Calu3 (cell line): ENCODE measurements around the gene CCP110. TPM values are rescaled to one million over a fixed set of nuclear protein-coding genes. Genes with fewer than 3 reads are reported as not detected.

Experiments used
- BruUV-seq: library from RNA; stranded (reverse); fragments of 400-500 nt; replicated peaks from 2 replicates; lab custom pipeline; 2021; lab: Mats Ljungman, UMichigan
- CTCF ChIA-PET: fragments of 300-600 bp; sonication (Branson Sonifier 250); formaldehyde crosslinking; loops from one replicate; lab custom pipeline; 2022; ENCODE audit warnings: antibody characterized with exemption; lab: Charles Lee
- DNase-seq: peaks from one replicate; pipeline ENCODE4 v3.0.0; 2022
- H3K27ac Mint-ChIP-seq: one replicate; pipeline ENCODE4 v1.8.0; 2022; ENCODE audit warnings: mixed read lengths; ENCODE audit not compliant: unreplicated experiment
- H3K27me3 Mint-ChIP-seq: one replicate; pipeline ENCODE4 v1.8.0; 2022; ENCODE audit warnings: mixed read lengths; ENCODE audit not compliant: unreplicated experiment
- H3K36me3 Mint-ChIP-seq: one replicate; pipeline ENCODE4 v1.8.0; 2022; ENCODE audit warnings: mild to moderate bottlenecking, moderate library complexity, mixed read lengths; ENCODE audit not compliant: insufficient read depth, unreplicated experiment
- H3K4me1 Mint-ChIP-seq: one replicate; pipeline ENCODE4 v1.8.0; 2022; ENCODE audit warnings: mild to moderate bottlenecking, low read depth, mixed read lengths; ENCODE audit not compliant: unreplicated experiment
- H3K4me3 Mint-ChIP-seq: one replicate; pipeline ENCODE4 v1.8.0; 2022; ENCODE audit warnings: mild to moderate bottlenecking, low read depth, moderate library complexity, mixed read lengths; ENCODE audit not compliant: unreplicated experiment
- H3K9me3 Mint-ChIP-seq: one replicate; pipeline ENCODE4 v1.8.0; 2022; ENCODE audit warnings: low read depth, mixed read lengths; ENCODE audit not compliant: unreplicated experiment
- intact Hi-C: fragments of 100-400 bp; cut with micrococcal nuclease; formaldehyde crosslinking; loops from one replicate; pipeline ENCODE4 v1.10.0; 2022; ENCODE audit not compliant: unreplicated experiment
- total RNA-seq: library from RNA; stranded (reverse); gene quantifications from 2 replicates; pipeline ENCODE4 v1.2.3, GENCODE V29; 2022
- TF ChIP-seq, protein P1 (sequence below): fragments of 200-600 bp; IDR thresholded peaks from one replicate; pipeline ENCODE4 v1.8.0; 2022; ENCODE audit warnings: antibody characterized with exemption; ENCODE audit not compliant: unreplicated experiment

Gene CCP110
- total RNA-seq, 1 experiment from 2014 or later = 34.4 TPM

DNA sequence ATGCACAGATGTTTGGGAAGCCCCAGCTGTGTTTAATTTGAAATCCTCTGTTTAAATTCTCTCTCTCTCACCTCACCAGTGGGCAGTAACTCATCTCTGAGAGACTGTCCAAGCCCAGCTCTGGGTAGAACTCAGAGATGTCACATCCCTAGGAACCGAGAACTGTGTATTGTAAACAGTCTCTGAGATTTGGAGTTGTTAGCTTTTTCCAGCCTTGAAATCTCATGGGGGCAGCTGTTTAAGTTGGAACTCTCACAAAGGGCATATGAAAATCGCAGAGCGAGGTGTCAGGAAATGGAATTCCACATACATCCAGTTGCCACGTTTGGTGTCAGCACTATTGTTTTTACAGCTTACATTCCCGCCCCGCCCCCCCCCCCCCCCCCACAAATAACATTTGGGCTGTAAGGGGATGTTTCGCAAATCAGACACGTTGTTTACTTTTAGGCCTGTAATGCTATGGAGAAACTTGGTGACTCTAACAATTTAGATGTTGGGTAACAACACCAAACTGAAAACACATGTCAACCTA lies 66.1 kb downstream of the CCP110 start:
- no peaks in the 10 kb centered on the region for H3K9me3 Mint-ChIP-seq
- H3K36me3 Mint-ChIP-seq = peaks cover under 1% of the 10 kb centered on the region
- intact Hi-C loops = loop anchor here (10.0 kb wide), 1 partner anchor 695 kb away; no protein-coding TSS in a partner anchor
- TF ChIP-seq, protein P1, sequence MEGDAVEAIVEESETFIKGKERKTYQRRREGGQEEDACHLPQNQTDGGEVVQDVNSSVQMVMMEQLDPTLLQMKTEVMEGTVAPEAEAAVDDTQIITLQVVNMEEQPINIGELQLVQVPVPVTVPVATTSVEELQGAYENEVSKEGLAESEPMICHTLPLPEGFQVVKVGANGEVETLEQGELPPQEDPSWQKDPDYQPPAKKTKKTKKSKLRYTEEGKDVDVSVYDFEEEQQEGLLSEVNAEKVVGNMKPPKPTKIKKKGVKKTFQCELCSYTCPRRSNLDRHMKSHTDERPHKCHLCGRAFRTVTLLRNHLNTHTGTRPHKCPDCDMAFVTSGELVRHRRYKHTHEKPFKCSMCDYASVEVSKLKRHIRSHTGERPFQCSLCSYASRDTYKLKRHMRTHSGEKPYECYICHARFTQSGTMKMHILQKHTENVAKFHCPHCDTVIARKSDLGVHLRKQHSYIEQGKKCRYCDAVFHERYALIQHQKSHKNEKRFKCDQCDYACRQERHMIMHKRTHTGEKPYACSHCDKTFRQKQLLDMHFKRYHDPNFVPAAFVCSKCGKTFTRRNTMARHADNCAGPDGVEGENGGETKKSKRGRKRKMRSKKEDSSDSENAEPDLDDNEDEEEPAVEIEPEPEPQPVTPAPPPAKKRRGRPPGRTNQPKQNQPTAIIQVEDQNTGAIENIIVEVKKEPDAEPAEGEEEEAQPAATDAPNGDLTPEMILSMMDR = no peak
- H3K27me3 Mint-ChIP-seq = no peaks in the 10 kb centered on the region
- H3K27ac Mint-ChIP-seq = no peak overlapping the region
- CTCF ChIA-PET = interaction anchor here (0.6 kb wide), 1 partner anchor 776 kb away, joined by 3 read pairs; no protein-coding TSS in a partner anchor
- DNase-seq = no peak
- no peak overlapping the region for H3K4me3 Mint-ChIP-seq
- H3K4me1 Mint-ChIP-seq = peaks cover 14% of the 10 kb centered on the region
- BruUV-seq = no TSS peak

DNA sequence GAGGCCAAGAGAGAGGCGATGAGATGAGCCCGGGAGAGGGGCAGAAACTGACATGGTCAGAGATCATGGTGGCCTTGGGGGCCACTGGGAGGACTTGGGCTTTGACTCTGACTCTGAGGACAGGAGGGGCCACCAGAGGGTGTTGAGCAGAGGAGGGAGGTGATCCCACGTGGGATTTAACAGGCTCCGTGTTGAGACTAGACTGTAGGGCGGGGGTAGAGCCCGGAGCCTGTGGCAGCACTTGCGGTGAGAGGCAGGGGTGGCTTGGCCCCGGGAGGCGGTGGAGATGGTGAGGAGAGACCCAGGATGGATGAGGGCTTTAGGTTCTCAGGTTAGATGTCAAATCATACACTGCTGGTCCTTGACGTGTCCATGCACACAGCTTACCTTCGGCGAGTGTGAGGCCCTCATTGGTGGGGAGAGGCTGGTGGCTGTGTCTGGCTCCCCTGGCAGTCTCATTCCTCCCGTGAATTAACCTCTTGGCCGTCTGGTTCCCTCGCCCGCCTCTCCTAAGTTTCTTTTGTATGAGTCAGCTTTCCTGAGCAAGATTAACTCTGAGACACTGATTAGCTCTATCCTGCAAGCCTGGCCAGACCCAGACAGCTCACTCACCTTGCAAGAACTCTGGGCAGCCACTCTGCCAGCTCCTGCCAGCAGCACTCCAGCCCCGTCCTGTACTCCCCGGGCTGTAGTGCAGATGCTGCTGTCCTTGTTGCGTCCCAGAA lies 71.5 kb downstream of the CCP110 start:
- Mint-ChIP-seq H3K27ac (peak overlapping the region; percentile 51), H3K36me3 (peaks cover 9% of the 10 kb centered on the region), H3K4me1 (peaks cover 24% of the 10 kb centered on the region), H3K9me3 (no peaks in the 10 kb centered on the region), H3K27me3 (no peaks in the 10 kb centered on the region), H3K4me3 (peak overlapping the region; percentile 42)
- DNase-seq = peak; percentile 78
- CTCF ChIA-PET = interaction anchor here (0.6 to 3.2 kb wide), 7 partner anchors 11 to 312 kb away, joined by 3 to 43 read pairs (median 7); partner anchors contain the start of gene VPS35L
- TF ChIP-seq, protein P1 = no peak
- intact Hi-C loops = loop anchor here (1.0 to 10.0 kb wide), 2 partner anchors 36 to 690 kb away; no protein-coding TSS in a partner anchor
- no TSS peak for BruUV-seq

DNA sequence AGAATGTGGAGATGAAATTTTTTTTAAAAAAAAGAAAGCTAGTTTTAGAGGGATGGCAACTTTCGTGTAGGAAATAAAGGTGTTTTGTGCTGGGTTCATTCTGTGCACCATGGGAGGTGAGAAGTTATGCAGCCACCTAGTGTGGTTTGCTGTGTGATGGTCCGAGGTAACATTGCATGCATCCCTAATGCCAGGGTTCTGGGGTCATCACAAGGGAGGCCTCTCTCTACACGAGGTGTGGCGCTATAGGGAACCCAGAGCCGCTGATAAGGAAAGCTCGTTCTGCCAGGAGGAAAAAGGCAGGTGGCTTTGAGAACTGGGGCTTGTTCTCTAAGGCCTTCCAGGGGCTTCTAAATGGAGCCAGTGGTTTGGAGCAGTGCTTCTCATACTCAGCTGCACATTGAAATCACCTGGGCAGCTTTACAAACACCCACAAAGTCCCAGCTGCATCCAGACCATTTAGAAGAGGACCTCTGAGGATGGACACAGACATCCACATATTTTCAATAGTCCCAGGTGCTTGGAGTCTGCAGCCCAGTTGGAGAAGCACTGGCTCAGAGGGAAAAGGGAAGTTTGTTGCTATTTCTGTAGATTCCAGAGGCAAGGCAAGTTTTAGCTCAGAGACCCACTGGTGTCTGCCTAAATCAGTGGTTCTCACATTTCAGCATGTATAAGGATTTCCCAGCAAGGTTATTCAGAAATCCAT lies 75.2 kb downstream of the CCP110 start:
- no peak for DNase-seq
- TF ChIP-seq, protein P1 = no peak
- Mint-ChIP-seq H3K4me3 (no peak overlapping the region), H3K4me1 (peaks cover 31% of the 10 kb centered on the region), H3K9me3 (no peaks in the 10 kb centered on the region), H3K36me3 (peaks cover 9% of the 10 kb centered on the region), H3K27ac (no peak overlapping the region), H3K27me3 (no peaks in the 10 kb centered on the region)
- intact Hi-C loops = loop anchor here (10.0 kb wide), 1 partner anchor 686 kb away; no protein-coding TSS in a partner anchor
- BruUV-seq = no TSS peak
- CTCF ChIA-PET = interaction anchor here (0.6 to 3.8 kb wide), 5 partner anchors 10 to 630 kb away, joined by 3 to 15 read pairs (median 4); no protein-coding TSS in a partner anchor

DNA sequence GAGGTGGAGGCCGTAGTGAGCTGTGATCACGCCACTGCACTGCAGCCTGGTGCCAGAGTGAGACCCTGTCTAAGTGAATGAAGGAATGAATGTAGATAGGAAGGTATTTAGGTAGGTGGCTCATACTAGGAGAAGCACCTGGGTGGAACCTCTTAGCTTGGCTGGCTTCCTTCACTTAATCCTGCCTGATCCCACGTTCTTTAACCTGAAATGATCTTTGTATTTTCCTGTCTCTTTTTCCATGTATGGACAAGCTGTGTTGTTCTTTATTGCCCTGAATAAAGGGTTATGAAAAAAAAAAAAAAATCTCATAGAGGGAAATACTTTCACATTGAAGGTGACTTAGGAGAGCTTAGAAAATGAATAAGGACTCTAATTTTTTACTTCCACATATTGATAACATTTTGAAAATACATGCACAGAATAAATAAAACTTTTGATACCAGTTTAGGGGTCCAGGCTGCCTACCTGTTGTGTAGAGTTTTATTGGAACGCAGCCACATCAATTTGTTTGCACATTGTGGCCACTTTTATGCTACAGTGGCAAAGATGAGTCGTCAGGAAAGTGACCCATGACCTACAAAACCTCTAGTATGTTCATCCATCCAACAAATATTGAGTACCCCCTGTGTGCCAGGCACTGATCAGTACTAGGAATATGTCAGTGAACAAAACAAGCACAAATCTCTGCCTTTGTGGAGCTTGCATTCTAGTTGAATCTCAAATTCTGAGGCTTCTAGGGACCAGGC lies 76.4 kb downstream of the CCP110 start:
- Mint-ChIP-seq H3K4me3 (no peak overlapping the region), H3K9me3 (peaks cover 2% of the 10 kb centered on the region), H3K36me3 (peaks cover 5% of the 10 kb centered on the region), H3K27ac (no peak overlapping the region), H3K27me3 (no peaks in the 10 kb centered on the region), H3K4me1 (peaks cover 23% of the 10 kb centered on the region)
- no TSS peak for BruUV-seq
- TF ChIP-seq, protein P1 = no peak
- intact Hi-C loops = loop anchor here (5.0 to 10.0 kb wide), 3 partner anchors 117 to 785 kb away; partner anchors contain the start of genes IQCK and KNOP1
- DNase-seq = no peak
- CTCF ChIA-PET = interaction anchor here (0.6 to 3.8 kb wide), 4 partner anchors 16 to 307 kb away, joined by 4 to 41 read pairs (median 11); partner anchors contain the start of gene GPRC5B
